EL (cell line): ENCODE data around the gene RFXANK.

Experiments
- DNase-seq: peaks from one replicate; pipeline ENCODE4 v3.0.0-alpha.2; 2016

Gene RFXANK

GRCh38 chr19:19234220-19234816 is 42.3 kb downstream of the RFXANK start:
- DNase-seq, result no peak

GRCh38 chr19:19236173-19236572 is 44.1 kb downstream of the RFXANK start:
- no peak for DNase-seq

- DNase-seq, result no peak
These were observed 46.3 kb downstream of the RFXANK start for GRCh38 chr19:19238126-19238894.

- no peak for DNase-seq
These were observed 47.6 kb downstream of the RFXANK start for GRCh38 chr19:19239675-19240074.

- no peak for DNase-seq
These were observed 48.4 kb downstream of the RFXANK start for GRCh38 chr19:19240476-19240875.

- DNase-seq, result no peak
These were observed 58.2 kb downstream of the RFXANK start for GRCh38 chr19:19250196-19250801.
